ENCODE results near the gene TRAPPC6A. TPM values are rescaled to one million over a fixed set of nuclear protein-coding genes. Genes with fewer than 3 reads are reported as not detected.

TRAPPC6A gene
- total RNA-seq, 1 experiment from 2014 or later = 6.9 TPM

Other genes starting within 250 kb of the TRAPPC6A start
- gene APOC4, start 236.0 kb downstream of the TRAPPC6A start, total RNA-seq (2014; rRNA removed; shearing (Covaris generic)) = not detected in 2 replicates
- gene APOC2, start 232.2 kb downstream of the TRAPPC6A start, total RNA-seq (2014; rRNA removed; shearing (Covaris generic)) = not detected in 2 replicates
- 23.3 and 28.1 TPM in 2 replicates for gene CLPTM1, start 222.9 kb downstream of the TRAPPC6A start, total RNA-seq (2014; rRNA removed; shearing (Covaris generic))
- 6.0 and 9.3 TPM in 2 replicates for gene RELB, start 176.8 kb downstream of the TRAPPC6A start, total RNA-seq (2014; rRNA removed; shearing (Covaris generic))
- 29.9 and 42.5 TPM in 2 replicates for gene CLASRP, start 139.2 kb downstream of the TRAPPC6A start, total RNA-seq (2014; rRNA removed; shearing (Covaris generic))
- 0.19 TPM in 1 of 2 replicates, not detected in the other for gene ZNF296, start 101.8 kb downstream of the TRAPPC6A start, total RNA-seq (2014; rRNA removed; shearing (Covaris generic))
- 17.1 and 29.6 TPM in 2 replicates for gene GEMIN7, start 99.0 kb downstream of the TRAPPC6A start, total RNA-seq (2014; rRNA removed; shearing (Covaris generic))
- gene PPP1R37, start 85.1 kb downstream of the TRAPPC6A start, total RNA-seq (2014; rRNA removed; shearing (Covaris generic)) = 25.1 and 28.0 TPM in 2 replicates
- gene NKPD1, start 17.3 kb downstream of the TRAPPC6A start, total RNA-seq (2014; rRNA removed; shearing (Covaris generic)) = not detected in 2 replicates
- gene BLOC1S3, start 547 bp upstream of the TRAPPC6A start, total RNA-seq (2014; rRNA removed; shearing (Covaris generic)) = 0.19 and 4.7 TPM in 2 replicates
- 0.34 TPM in 1 of 2 replicates, not detected in the other for gene EXOC3L2, start 67.2 kb upstream of the TRAPPC6A start, total RNA-seq (2014; rRNA removed; shearing (Covaris generic))
- gene MARK4, start 73.0 kb upstream of the TRAPPC6A start, total RNA-seq (2014; rRNA removed; shearing (Covaris generic)) = 4.6 and 5.6 TPM in 2 replicates
- not detected in 2 replicates for gene CKM, start 144.6 kb upstream of the TRAPPC6A start, total RNA-seq (2014; rRNA removed; shearing (Covaris generic))
- not detected in 2 replicates for gene KLC3, start 162.5 kb upstream of the TRAPPC6A start, total RNA-seq (2014; rRNA removed; shearing (Covaris generic))
- 19.5 and 23.1 TPM in 2 replicates for gene ERCC2, start 192.3 kb upstream of the TRAPPC6A start, total RNA-seq (2014; rRNA removed; shearing (Covaris generic))
- 19.9 and 27.8 TPM in 2 replicates for gene PPP1R13L, start 226.8 kb upstream of the TRAPPC6A start, total RNA-seq (2014; rRNA removed; shearing (Covaris generic))
- gene POLR1G, start 228.4 kb upstream of the TRAPPC6A start, total RNA-seq (2014; rRNA removed; shearing (Covaris generic)) = 15.2 TPM in 2 replicates
- 45.5 and 60.2 TPM in 2 replicates for gene ERCC1, start 245.7 kb upstream of the TRAPPC6A start, total RNA-seq (2014; rRNA removed; shearing (Covaris generic))